NB4 (cell line): Measurements from ENCODE around the gene MRPS34.

Source experiments
- DNase-seq: peaks from one replicate; pipeline ENCODE4 v3.0.0; 2010; ENCODE audit warnings: low read depth
- H3K4me3 ChIP-seq: one replicate; pipeline ENCODE4 v1.5.1; 2011; ENCODE audit warnings: mild to moderate bottlenecking, low read depth, low read length, moderate library complexity
- CTCF ChIP-seq: IDR thresholded peaks from one replicate; pipeline ENCODE4 v1.5.1; 2012; ENCODE audit warnings: low read depth, low read length
- MAX ChIP-seq: IDR thresholded peaks from 2 replicates; pipeline ENCODE4 v1.6.1; 2011; ENCODE audit warnings: low read depth, low read length
- MYC ChIP-seq: IDR thresholded peaks from 2 replicates; pipeline ENCODE4 v1.6.1; 2011; ENCODE audit warnings: low read depth, low read length
- POLR2A ChIP-seq: IDR thresholded peaks from 2 replicates; pipeline ENCODE4 v1.6.1; 2011; ENCODE audit warnings: mild to moderate bottlenecking; ENCODE audit not compliant: insufficient read length; ENCODE audit errors: extremely low read depth

MRPS34 gene

GRCh38 chr16:1761751-1762150 is 11.2 kb downstream of the MRPS34 start:
- H3K4me3 ChIP-seq, result no peak overlapping the region
- TF ChIP-seq CTCF (no peak), POLR2A (no peak), MYC (no peak), MAX (no peak)
- no peak for DNase-seq

GRCh38 chr16:1760911-1761310 is 12.0 kb downstream of the MRPS34 start:
- no peak for DNase-seq
- TF ChIP-seq POLR2A (no peak), CTCF (no peak), MYC (no peak), MAX (no peak)
- no peak overlapping the region for H3K4me3 ChIP-seq

GRCh38 chr16:1759511-1759910 is 13.4 kb downstream of the MRPS34 start:
- no peak for TF ChIP-seq MAX
- no peak overlapping the region for H3K4me3 ChIP-seq
- DNase-seq, result no peak

- TF ChIP-seq POLR2A (no peak), MYC (no peak), MAX (no peak), CTCF (no peak)
- no peak overlapping the region for H3K4me3 ChIP-seq
- no peak for DNase-seq
Observed at GRCh38 chr16:1758923-1759322, 14.0 kb downstream of the MRPS34 start.

GRCh38 chr16:1757714-1758461 is 15.0 kb downstream of the MRPS34 start:
- DNase-seq, result no peak
- no peak overlapping the region for H3K4me3 ChIP-seq
- TF ChIP-seq MYC (no peak), POLR2A (no peak), CTCF (no peak), MAX (no peak)

- TF ChIP-seq CTCF (no peak), MAX (no peak), MYC (no peak), POLR2A (no peak)
- H3K4me3 ChIP-seq, result no peak overlapping the region
- DNase-seq, result no peak
Observed at GRCh38 chr16:1754204-1754603, 18.7 kb downstream of the MRPS34 start.
